T-helper 9 cell (primary cell): Measurements from ENCODE around the gene ARHGEF16.

Experiments
- DNase-seq: peaks from one replicate; pipeline ENCODE4 v3.0.0-alpha.2; 2020

ARHGEF16 gene

GRCh38 chr1:3504151-3504821 lies 49.8 kb downstream of the ARHGEF16 start:
- DNase-seq: no peak

DNA sequence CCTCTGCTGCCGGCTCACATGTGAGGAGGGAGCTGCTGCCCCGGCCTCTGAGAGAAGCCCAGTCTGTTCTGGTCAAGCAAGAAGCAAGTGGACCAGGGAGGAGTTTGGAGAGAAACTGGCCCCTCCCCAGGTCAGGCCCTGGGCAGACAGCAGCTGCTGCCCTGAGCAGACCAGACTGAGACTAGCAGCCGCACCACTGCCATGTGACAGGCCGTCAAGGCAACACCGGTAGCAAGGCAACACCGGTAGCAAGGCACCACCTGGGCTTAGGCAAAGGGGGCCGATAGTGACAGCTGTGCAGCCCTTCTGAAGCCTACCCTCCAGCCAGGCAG lies 50.3 kb downstream of the ARHGEF16 start:
- no peak for DNase-seq

DNA sequence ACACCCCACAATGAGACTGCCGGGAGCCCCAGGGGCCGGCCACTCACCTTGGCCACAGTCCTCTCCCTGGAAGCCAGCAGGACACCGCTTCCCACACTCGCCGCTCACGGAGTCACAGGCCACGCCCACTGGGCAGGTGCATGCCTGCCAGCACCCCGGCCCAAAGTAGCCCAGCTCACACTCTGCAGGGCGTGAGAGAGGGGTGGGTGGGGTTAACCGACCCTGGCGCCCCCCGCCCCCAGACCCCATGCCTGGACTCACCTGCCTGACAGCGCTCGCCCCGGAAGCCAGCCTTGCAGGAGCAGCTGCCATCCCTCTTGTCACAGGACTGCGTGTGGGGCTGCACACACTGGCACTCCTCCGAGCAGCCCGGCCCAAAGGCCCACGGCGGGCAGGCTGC lies 50.7 kb downstream of the ARHGEF16 start:
- DNase-seq: no peak

DNA sequence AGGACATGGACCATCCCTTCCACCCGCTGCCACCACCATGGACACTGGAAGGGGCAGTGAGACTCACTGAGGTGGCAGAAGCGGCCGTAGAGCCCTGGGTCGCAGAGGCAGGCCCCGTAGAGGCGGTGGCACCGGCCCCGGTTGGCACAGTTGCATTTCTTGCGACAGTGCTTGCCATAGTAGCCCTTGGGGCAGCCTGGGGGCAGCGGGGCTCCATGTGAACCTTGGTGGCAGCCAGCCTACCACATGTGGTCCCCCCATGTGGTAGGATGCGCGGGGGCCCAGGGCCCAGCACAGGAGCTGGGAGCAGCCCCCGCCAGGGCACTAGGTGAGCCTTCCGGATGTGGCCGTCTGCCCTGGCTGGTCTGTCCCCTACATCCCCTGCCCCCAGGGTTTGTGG lies 51.6 kb downstream of the ARHGEF16 start:
- no peak for DNase-seq

- DNase-seq: no peak
These were observed 52.5 kb downstream of the ARHGEF16 start for GRCh38 chr1:3506943-3507342.

DNA sequence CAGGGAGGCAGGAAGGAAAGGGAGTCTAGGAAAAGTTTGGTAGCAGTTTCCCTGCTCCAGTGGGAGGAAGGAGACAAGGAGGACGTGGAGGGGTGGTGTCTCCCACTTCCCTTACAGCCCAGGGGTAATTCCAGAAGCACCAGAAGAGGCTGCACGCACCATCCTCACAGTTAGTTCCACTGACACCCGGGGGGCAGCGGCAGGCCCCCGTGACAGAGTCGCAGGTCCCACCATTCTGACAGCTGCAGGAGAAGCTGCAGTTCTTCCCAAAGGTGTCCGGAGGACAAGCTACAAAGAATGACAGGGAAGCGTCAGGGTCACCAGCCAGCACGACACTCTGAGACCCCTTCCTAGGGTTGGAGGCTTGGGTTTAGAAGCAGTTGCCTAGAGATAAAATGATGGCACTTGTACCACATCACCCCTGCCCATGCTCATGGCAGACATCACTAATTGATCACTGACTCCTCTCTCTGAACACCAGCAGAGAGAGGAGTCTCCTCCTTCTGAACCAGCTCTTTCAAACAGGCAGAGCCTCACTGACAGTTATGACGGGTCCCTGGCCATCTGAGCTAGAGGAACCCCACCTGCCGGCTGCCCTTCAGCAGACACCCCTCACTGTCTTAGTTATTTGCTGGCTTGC lies 53.3 kb downstream of the ARHGEF16 start:
- no peak for DNase-seq

- no peak for DNase-seq
These were observed 54.4 kb downstream of the ARHGEF16 start for GRCh38 chr1:3508757-3509415.

DNA sequence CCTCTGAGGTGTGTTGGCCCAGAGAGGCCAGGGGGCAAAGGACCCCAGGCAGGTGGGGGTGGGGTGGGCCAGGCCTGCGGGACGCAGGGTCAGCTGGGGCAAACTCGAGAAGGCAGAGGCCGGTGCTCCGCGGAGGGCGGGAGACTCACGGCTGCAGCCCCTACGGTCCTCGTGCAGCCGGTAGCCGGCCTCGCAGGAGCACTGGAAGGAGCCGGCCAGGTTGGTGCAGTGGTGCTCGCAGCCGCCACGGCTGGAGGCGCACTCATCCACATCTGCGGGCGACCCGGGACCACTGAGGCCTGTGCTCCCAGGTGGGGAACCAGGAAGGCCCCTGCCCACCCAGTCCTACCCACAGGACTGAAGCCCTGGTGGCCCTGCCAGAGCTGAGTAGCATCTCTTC lies 55.3 kb downstream of the ARHGEF16 start:
- no peak for DNase-seq

GRCh38 chr1:3510136-3510955 lies 55.9 kb downstream of the ARHGEF16 start:
- DNase-seq: no peak

- no peak for DNase-seq
These were observed 56.4 kb downstream of the ARHGEF16 start for GRCh38 chr1:3510956-3511250.

DNA sequence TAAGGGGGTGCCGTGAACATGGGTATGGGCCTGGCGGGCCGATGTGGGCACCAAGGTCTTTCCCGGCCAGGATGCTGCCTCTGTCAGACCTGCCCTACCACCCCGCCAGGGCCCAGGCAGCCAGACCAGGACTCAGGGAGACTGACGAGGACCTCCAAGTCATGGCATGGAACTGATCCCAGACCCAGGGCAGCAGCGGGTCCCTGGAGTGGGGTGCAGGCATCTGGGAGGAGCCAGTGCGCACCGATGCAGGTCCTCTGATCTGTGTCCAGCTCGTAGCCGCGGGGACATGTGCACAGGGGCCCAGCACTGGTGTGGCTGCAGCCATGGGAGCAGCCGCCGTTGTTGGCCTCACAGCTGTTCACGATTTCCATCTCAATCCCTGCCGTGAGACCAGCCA lies 56.8 kb downstream of the ARHGEF16 start:
- DNase-seq: no peak

DNA sequence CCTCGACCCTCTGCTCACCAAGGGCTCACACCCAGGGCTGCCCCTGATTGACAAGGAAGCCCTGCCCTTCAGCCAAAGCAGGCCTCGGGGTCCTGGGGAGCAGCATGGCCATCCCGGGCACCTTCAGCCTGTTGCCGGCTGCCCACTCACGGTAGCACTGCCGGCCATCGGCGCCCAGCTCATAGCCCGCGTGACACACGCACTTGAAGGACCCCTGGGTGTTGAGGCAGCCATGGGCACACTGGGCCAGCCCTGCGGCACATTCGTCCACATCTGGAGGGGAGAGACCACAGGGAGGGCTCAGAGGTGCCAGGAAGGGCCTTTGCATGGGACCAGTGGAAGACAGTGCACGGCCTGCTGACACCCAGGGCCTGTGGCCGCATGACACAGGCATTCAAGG lies 57.4 kb downstream of the ARHGEF16 start:
- no peak for DNase-seq

DNA sequence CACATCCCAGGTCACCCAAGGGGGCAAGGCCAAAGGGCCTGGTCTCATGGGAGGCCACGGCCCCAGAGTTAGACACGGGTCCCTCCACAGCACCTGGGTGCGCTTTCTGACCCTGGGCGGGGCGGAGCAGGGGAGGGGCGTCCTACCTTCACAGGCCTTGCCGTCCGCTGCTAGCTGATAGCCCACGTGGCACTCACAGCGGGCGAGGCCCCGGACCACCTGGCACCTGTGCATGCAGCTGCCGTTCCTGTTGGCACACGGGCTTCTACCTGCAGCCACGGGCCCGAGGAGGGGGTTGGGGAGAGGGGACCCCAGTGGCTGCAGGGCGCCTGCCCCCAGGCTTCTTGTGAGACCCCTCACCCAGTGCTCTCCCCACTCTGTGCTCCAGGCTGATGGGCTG lies 59.9 kb downstream of the ARHGEF16 start:
- no peak for DNase-seq

- no peak for DNase-seq
These were observed 60.8 kb downstream of the ARHGEF16 start for GRCh38 chr1:3515272-3515671.

DNA sequence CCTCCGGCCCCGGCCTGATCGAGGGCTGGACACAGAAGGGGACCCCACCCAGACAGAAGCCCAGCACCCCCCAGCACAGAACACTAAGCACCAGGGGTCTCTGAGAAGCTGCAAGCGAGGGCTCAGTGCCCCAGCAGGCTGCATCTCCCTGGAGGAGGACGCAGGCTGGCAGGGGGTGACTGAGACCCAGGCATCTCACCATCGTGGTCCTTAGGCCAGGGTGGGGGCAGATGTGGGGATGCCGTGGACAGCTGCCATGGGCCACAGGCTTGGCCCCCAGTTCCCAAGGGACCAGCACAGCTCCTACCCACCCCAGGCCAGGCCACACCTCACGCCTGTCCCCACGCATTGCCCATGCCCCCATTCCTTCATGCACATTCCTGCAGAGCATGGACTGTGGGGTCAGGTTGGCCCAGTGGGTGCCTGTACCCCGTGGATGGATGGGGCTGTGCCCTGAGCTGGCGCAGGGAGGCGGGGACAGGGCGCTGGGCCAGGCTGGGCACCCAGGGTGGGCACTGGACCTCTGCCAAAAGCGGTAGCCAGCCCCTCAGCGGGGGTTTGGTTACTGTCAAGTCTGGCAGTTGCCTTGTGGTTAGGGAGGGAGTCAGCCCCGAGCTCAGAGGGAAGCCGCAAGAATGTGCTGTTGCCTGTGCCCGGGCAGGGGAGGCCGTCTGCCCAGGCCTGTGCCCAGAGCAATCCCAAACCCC lies 61.5 kb downstream of the ARHGEF16 start:
- DNase-seq: no peak

- DNase-seq: no peak
These were observed 62.0 kb downstream of the ARHGEF16 start for GRCh38 chr1:3516481-3516869.

- DNase-seq: no peak
These were observed 62.6 kb downstream of the ARHGEF16 start for GRCh38 chr1:3516911-3517675.

DNA sequence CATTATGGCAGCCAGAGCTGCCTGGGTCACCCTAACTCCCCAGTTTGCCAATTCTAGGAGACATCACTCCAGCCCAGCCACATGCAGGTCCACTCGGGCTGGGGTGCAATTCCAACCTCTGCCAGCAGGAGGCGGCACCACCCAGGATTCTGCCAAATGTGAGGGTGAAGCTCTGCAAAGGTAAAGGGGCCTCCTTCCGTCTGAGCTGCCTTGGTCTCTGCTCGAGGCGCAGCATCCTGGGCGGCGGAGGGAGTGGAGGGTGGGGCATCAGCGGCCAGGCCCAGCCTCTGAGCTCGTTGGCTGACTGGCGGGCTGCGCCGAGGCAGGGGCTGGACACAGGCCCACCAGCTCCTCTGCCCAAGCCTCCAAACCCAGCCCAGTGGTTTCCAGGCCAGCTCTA lies 63.8 kb downstream of the ARHGEF16 start:
- peak; percentile 25 for DNase-seq

DNA sequence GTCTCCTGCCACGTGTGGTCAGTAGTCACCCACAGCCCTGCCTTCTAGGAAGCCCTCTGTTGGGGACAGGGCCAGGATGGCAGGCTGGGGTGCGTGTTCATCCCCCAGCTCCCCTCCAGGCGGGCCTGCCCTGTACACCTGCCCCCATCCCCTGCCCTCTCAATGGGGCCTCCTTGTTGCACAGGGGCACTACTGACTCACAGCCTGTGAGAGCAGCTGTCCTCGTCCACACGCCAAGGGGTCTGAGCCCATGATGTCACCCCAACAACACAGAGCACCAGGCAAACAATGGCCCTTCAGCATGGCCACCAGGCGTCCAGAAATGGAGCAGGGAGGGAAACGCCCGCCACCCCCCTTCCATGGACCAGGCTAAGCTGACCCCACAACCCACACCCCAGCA lies 64.3 kb downstream of the ARHGEF16 start:
- no peak for DNase-seq

DNA sequence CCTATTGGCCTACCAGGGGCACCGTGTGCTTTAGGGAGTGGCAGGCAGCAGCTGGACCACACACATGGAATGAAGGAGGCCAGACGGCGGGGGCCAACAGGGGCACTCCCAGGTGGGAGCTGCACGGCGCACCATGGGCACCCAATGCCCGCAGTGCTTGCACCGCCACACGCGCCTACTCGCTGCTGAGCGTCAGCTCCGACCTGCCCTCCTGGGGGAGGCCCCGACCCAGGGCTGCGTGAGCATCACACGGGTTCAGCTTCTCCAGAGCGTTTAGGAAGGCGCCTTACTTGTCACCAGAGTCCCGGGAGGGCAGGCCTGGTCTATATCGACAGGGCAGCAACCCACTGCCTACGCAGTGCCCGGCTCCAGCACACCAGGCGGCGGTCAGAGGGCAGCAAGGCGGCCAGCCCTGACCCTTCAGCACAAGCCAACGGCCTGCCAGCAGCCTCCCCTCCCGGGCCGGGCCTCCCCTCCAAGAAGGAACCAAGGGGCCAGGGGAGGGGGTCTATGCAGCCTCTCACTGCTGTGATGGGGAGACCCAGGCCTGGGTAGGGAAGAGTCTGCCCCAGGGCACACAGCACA lies 64.9 kb downstream of the ARHGEF16 start:
- DNase-seq: no peak

DNA sequence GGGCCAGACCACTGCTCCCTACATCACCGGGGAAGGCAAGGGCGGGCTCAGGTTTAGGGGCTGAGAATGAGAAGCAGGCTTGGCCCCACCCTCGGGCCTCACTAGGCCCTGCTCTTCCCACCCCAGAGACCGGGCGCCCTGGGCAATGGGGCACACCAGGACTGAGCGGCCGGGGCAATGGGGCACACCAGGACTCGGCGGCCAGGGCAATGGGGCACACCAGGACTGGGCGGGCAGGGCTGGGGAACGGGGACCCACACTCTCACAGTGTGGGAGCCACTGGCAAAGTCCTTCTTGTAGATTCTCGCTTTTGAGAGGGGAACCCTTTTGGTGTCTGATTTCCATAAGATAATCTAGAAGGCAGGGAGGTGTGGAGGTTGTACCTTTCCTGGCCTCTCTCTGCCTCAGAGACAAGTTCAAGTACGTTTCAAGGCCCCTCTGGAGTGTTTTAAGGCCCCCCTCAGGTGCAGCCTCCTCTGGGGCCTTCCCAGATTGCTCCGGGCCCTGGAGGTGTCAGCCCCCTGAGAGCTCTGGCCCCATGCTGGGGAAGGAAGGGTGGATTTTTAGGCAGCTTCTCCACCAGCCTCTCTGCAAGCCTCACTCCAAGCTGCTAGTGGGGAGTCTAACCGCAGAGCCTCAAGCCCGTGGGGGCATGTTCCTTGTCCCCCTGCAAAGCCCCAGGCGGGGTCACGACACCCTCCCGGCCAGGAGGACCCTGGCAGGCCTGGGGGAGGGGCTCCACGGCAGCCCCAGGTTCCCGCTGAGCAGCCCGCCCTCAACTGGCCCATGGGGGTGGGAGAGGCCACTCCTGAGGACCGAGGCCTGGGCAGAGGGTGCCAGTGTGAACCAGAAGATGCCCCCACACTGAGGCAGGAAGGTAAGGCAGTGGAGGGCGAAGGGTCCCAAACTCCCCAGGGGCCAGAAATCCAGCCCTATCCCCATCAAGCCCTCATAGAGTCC lies 66.2 kb downstream of the ARHGEF16 start:
- no peak for DNase-seq
